ENCODE data around the gene PTGIS.
A peak's percentile ranks its signal among the peaks of the same experiment; 100 is the strongest.
"Not testable (repeated sequence)": the region's sequence is repeated elsewhere in the genome, so short reads cannot be mapped to it uniquely, and the experiment has no call there.

The PTGIS gene

DNA sequence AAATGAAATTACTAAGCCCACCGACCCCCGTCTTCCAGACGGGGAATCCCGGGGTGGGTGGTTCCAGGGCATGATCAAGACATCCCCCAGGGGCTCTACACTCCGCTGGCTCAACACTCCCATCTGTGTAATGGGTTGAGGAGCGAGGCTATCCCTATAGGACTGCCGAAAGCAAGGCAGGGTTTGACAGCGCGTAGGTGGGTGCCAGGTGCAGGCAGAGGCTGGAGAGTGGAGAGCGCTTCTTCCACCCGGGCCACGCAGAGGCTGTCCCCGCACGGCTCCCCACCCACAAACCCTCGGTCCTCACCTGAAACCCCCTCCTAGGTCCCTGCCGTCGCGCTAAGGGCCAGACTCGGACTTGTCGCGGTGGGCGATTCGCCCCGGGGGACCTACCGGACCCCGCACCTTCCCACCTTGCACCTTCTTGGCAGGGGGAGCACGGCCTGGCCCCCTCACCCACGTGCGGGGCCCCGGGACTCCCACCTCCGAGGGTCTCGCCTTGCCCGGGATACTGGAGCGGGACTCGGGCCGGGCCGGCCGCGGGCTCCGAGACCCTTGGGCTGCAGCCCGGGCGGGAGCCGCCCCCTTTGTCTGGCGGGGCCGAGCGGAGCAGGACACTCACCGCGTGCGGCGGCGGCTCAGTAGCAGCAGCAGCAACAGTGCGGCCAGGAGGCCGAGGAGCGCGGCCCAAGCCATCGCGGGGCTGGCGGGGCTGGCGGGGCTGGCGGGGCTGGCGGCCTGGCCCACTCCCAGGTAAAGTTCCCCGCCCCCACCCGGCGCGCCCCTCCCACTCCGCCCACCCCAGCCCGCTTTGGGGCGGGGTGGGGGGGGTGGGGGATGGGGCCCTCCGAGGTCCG lies at the start of gene PTGIS:
Gene PTGIS (minus strand): TSS at position 717 of the 857 bp plus-strand sequence. CDS start 21 bp downstream, at position 696.
- no peak for DNase-seq

GRCh38 chr20:49617394-49617793 lies 49.5 kb upstream of the PTGIS start:
- not testable (repeated sequence) for DNase-seq

GRCh38 chr20:49616154-49617007 lies 48.4 kb upstream of the PTGIS start:
- no peak for DNase-seq

DNA sequence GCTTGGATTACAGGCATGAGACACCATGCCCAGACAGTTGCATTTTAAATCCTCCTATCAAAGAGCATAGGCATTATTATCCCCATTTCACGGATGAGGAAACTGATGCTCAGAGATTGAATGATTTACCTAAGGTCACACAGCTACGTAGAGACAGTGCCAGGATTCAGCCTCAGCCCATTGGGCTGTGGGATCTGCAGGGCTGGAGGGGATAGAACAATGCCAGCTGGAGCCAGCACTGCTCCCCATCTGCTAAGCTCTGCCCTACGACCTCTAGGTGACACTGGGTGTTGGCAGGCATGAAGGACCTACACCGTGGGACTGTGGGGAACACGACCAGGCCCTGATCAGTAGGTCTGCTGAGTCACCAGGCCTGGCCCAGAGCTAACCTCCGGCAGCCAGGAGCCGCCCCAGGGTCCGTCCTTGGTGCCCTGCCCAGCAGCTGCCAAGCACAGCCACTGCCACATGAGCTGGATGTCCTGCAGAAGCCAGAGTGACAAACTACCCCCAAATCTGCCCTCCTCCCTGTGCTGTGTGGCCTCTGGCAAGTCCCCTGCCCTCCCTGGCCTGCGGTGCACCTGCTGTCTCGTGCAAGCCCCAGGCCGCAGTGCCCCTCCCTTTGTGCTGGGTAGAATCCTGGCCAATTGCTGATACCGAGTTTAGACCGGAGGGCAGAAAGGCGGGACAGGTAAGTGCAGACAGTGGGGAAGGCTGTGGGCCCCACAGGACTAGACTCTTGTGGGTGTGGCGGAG lies 47.6 kb upstream of the PTGIS start:
- DNase-seq = no peak

- DNase-seq = not testable (repeated sequence)
These were observed 47.1 kb upstream of the PTGIS start for GRCh38 chr20:49615051-49615400.

- DNase-seq = no peak
These were observed 46.6 kb upstream of the PTGIS start for GRCh38 chr20:49614338-49615050.

GRCh38 chr20:49612127-49612738 lies 44.3 kb upstream of the PTGIS start:
- DNase-seq = no peak

GRCh38 chr20:49611539-49612126 lies 43.7 kb upstream of the PTGIS start:
- not testable (repeated sequence) for DNase-seq

DNA sequence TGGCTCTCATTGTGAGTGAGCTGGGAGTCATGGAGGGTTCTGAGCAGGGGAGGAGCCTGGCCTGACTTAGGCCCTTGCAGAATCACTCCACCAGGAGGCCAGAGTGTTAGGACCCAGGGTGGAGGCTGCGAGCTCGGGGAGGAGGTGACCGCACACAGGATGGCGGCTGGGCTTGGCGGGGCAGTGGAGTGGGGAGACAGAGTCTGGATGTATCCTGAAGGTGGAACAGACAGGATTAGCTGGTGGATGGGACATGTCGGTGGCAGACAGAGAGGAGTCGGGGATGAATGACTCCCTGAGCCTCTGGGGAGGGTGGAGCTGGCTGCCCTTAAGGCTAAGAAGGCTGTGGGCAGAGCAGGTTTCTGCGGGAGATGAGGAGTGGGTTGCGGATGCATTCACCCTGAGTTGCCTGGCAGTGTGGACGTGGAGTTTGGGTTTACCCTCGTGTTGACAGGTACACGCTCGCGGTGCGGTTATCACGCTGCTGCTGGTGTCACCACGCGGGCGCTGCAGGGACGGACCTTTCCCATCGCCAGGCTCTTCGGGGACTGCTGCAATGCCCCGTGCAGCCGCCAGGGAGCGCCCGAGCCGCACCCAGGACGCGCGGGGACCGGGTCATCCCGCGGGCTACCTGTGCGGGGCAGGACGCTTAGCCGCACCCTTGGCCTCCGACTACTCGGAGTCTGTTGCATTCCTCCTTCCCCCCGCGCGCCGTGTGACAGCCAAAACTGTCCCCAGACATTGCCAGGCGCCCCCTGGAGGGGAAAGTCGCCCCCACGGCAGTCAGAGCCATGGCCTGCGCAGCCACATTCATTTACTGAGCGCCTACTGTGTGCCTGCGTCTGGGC lies 43.0 kb upstream of the PTGIS start:
- DNase-seq = peak; percentile 80

DNA sequence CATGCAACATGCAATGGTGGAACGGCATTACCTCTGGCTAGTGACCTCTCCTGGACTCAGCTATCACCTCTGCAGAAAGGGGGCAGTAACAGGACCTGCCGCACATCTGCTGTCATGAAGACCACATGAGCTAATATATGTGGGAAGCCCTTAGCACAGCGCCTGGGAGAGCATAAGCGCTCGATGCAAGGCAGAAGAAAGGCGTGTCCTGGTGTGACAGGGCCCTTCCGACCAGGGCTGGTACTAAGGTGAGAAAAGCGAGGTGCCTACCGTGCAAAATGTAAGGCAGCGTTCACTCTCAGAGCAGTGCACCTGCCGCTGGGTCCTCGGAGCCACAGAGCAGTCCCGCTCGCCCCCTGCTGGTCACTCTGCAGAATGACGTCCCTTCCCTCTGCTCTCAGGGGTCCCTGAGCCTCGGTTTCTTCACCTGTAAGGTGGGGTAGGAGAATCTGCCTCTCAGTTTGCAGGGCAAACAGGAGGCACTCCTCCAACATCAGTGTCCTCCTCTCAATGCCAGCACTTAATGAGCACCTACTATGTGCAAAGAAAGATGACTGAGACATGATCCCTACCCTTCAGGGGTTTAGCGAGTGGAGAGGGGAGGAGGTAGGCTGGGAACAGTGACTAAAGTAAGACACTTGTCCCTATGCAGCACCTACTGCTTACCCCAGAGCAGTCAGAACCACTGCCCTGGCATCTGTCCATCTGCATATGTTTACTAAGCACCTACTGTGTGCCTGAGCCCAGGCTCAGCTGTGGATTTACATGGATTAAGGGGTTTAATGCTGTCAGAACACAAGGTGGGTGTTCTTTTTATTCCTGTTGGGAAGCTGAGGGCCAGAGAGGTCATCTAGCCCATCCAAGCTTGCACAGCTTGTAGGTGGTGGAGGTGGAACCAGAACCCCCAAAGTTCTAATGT lies 41.1 kb upstream of the PTGIS start:
- peak; percentile 72 for DNase-seq

- no peak for DNase-seq
These were observed 39.6 kb upstream of the PTGIS start for GRCh38 chr20:49607568-49607967.

DNA sequence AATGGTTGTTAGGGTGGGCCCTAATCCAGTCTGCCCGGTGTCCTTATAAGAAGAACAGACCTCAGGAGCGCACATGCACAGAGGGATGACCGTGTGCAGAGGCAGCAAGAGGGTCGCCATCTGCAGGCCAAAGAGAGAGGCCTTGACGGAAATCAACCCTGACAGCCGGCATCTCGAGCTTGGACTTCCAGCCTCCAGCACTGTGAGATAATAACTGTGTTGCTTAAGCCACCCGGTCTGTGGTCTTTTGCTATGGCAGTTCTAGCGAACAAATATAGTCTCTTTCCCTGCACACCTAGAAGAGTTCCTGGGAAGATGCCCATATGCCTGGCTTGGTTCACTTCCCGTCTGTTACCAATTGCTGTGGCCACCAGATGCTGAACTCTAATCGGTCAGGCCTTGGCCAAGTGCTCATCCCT lies 35.3 kb upstream of the PTGIS start:
- DNase-seq = no peak

DNA sequence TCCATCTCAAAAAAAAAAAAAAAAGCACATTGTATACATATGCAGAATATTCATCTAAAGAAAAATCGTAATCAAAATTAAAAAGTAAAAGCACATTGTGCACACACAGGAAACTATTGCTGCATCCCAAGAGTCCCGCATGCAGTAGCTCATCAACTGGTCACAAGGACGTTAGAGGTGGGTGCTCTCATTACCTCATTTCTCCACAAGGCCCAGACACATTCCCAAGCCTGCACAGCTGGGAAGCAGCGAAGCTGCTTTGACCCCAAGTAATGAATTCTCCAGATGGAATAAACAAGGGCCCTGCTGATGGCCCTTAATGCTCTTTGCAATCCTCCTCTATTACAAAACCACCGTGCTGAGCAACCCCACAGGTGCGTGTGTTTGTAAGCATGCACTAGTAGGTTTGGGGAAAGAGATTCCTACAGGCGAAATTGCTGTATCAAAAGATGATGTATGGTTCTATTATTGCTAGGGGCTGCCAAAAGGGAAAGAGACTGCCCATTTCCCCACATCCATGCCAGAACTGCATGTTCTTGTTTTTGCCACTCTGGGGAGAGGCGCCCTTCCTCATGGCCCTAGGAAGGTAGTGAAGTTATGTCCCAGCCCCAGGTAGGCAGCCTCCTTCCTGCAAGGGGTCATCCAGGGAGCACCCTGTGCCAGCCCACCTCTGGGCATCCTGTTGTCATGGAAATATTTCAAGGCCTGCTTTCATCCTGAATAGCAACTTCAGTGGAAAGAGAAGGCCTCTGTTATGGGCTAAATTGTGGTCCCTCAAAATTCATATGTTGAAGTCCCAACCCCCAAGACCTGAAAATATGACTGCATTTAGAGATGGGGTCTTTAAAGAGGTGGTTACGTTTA lies 34.6 kb upstream of the PTGIS start:
- DNase-seq = no peak

DNA sequence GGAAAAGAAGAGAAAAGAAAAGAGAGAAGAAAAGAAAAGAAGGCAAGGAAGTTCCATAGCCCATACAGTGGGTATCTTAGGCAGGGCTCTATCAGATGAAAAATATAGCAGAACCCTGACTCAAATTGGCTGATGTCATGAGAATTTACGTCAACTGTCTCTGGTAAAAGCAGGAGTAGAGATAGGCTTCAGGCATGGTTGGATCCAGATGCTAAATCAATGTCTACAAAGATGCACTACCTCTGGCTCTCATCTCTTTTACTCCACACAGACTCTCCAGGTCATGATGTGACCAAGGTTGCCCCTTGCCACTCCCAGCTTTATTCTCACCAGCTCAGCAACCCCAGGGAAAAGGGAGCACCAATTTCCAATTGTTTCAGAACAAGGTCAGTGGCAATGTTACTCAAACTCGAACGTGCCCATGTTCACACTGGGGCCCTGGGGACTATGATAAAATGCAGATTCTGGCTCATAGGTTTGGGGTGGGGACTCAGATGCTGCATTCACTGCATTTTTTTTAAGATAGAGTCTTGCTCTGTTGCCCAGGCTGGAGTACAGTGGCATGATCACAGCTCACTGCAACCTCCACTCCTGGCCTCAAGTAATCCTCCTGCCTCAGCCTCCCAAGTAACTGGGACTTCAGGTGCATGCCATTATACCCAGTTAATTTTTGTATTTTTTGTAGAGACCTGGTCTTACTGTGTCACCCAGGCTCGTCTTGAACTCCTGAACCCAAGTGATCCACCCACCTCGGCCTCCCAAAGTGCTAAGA lies 33.4 kb upstream of the PTGIS start:
- no peak for DNase-seq

GRCh38 chr20:49599746-49600113 lies 31.8 kb upstream of the PTGIS start:
- no peak for DNase-seq

DNA sequence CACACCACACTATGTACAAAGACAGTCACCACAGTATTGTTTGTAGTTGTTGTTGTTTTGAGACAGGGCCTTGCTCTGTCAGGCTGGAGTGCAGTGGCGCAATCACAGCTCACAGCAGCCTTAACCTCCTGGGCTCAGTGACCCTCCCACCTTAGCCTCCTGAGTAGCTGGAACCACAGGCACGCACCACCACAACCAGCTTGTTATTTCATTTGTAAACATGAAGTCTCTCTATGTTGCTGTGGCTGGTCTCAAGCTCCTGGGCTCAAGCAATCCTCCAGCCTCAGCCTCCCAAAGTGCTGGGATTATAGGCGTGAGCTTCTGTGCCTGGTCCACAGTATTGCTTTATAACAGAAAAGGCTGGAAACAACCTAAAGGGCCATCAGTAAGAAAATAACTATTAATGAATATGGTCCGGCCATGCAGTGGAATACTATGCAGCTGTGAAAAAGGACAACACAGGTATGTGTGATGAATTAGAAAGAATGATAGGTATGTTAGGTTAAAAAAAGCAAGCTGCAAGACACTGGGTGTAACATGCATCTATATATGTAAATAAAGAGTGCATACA lies 30.0 kb upstream of the PTGIS start:
- no peak for DNase-seq

GRCh38 chr20:49595811-49596561 lies 28.0 kb upstream of the PTGIS start:
- DNase-seq = no peak

Measured in CD4-positive, alpha-beta T cell treated with Interleukin-21 for 1 hour (primary cell).